Measurements from ENCODE around the gene PRPH. TPM values are rescaled to one million over a fixed set of nuclear protein-coding genes. Genes with fewer than 3 reads are reported as not detected.

PRPH gene
- total and polyA plus RNA-seq, 2 of the 13 experiments (the other 11 are each of a cell fraction or from before 2014, with no cell fraction given), result 0.12 TPM; not detected in 1

GRCh38 chr12:49322708-49323523, 28.0 kb downstream of the PRPH start, which contains the start of gene TROAP (continued):
- TF ChIP-seq MYPOP (CRISPR knock-in tag; IDR thresholded peaks at IDR 0.05) (peak; percentile 77; the same call in 1 of the 2 replicates), TBX3 (IDR thresholded peaks at IDR 0.05; ENCODE audit: borderline replicate concordance) (no peak), NR2F6 (IDR thresholded peaks at IDR 0.05) (no peak), NR2F6 (CRISPR knock-in tag; IDR thresholded peaks at IDR 0.05) (no peak), ZMAT5 (CRISPR knock-in tag; IDR thresholded peaks at IDR 0.05; ENCODE audit: borderline replicate concordance, low read depth) (no peak), GZF1 (CRISPR knock-in tag; IDR thresholded peaks at IDR 0.05) (no peak), PCBP1 (IDR thresholded peaks at IDR 0.05; ENCODE audit: borderline replicate concordance, low read depth, low read length) (no peak), MIER2 (CRISPR knock-in tag; IDR thresholded peaks at IDR 0.05) (no peak), ZNF20 (CRISPR knock-in tag; IDR thresholded peaks at IDR 0.05) (no peak), ZNF350 (CRISPR knock-in tag; IDR thresholded peaks at IDR 0.05; ENCODE audit: borderline replicate concordance, low read depth) (no peak), NR0B2 (CRISPR knock-in tag; IDR thresholded peaks at IDR 0.05) (no peak), ZNF556 (CRISPR knock-in tag; IDR thresholded peaks at IDR 0.05; ENCODE audit: borderline replicate concordance) (no peak), ZNF343 (CRISPR knock-in tag; IDR thresholded peaks at IDR 0.05) (no peak), GTF2F1 (IDR thresholded peaks at IDR 0.05; ENCODE audit: low read length) (no peak), HOXA5 (CRISPR knock-in tag; IDR thresholded peaks at IDR 0.05) (no peak), ZNF441 (CRISPR knock-in tag; IDR thresholded peaks at IDR 0.05; ENCODE audit: borderline replicate concordance) (no peak), ZNF30 (CRISPR knock-in tag; IDR thresholded peaks at IDR 0.05) (no peak), MIER3 (CRISPR knock-in tag; IDR thresholded peaks at IDR 0.05; ENCODE audit: borderline replicate concordance) (peak; percentile 38; the same call in 1 of the 2 replicates), MAX (IDR thresholded peaks at IDR 0.05) (peak; percentile 24; the same call in 1 of the 2 replicates), GATAD1 (CRISPR knock-in tag; IDR thresholded peaks at IDR 0.05) (peak; percentile 95), SKIL (CRISPR knock-in tag; IDR thresholded peaks at IDR 0.05; ENCODE audit: borderline replicate concordance) (no peak), ATF1 (CRISPR knock-in tag; IDR thresholded peaks at IDR 0.05) (peak; percentile 89), ZNF720 (CRISPR knock-in tag; IDR thresholded peaks at IDR 0.05) (no peak), ZNF841 (CRISPR knock-in tag; IDR thresholded peaks at IDR 0.05; ENCODE audit: borderline replicate concordance) (no peak), SMYD3 (CRISPR knock-in tag; IDR thresholded peaks at IDR 0.05) (no peak; the same call in 1 of the 2 replicates), NFATC3 (CRISPR knock-in tag; IDR thresholded peaks at IDR 0.05) (no peak; the same call in 1 of the 2 replicates), ERF (CRISPR knock-in tag; IDR thresholded peaks at IDR 0.05) (peak; percentile 36; the same call in 1 of the 2 replicates), ZNF496 (CRISPR knock-in tag; IDR thresholded peaks at IDR 0.05; ENCODE audit: insufficient replicate concordance) (no peak)

Data from HepG2 (cell line).